Vagina (tissue), 2 donors: ENCODE results near the gene NFAM1. TPM values are rescaled to one million over a fixed set of nuclear protein-coding genes. Genes with fewer than 3 reads are reported as not detected.

Experiments
- DNase-seq, 2 donors: peaks; one replicate each; pipeline ENCODE4 v3.0.0-alpha.2; 2017; ENCODE audit errors: extremely low spot score in 2 of 2
- H3K27ac ChIP-seq: fragments of 200-600 bp; sonication (generic); one replicate; pipeline ENCODE4 v1.5.1; 2019
- H3K27me3 ChIP-seq: fragments of 200-600 bp; sonication (generic); one replicate; pipeline ENCODE4 v1.5.1; 2019
- H3K36me3 ChIP-seq, 2 donors: fragments of 200-600 bp; sonication (generic); one replicate each; pipeline ENCODE4 v1.5.1; 2017 to 2019
- H3K4me1 ChIP-seq: fragments of 200-600 bp; sonication (generic); one replicate; pipeline ENCODE4 v1.5.1; 2019
- H3K4me3 ChIP-seq, 2 donors: fragments of 200-600 bp; sonication (generic); 1 replicate in 1 of 2; 2 replicates in 1 of 2; pipeline ENCODE4 v1.5.1; 2016 to 2019
- H3K9me3 ChIP-seq: fragments of 200-600 bp; sonication (generic); one replicate; pipeline ENCODE4 v1.5.1; 2019
- POLR2A ChIP-seq, 2 donors: fragments of 450-650 bp; IDR thresholded peaks; one replicate each; pipeline ENCODE4 v1.6.1; 2017; ENCODE audit warnings: antibody characterized with exemption in 2 of 2, mild to moderate bottlenecking in 2 of 2, moderate library complexity in 2 of 2
- POLR2AphosphoS5 ChIP-seq, 2 donors: sonication (generic); formaldehyde crosslinking; IDR thresholded peaks; one replicate each; pipeline ENCODE4 v1.9.0; 2017; ENCODE audit warnings: antibody characterized with exemption in 2 of 2, mild to moderate bottlenecking in 2 of 2, low read depth in 1 of 2; ENCODE audit not compliant: insufficient read depth in 1 of 2
- intact Hi-C: fragments of 100-400 bp; cut with DNase I; formaldehyde crosslinking; loops from one replicate; pipeline ENCODE4 v1.15.1; 2023
- total RNA-seq: library from RNA; depleted of rRNA; stranded (reverse); fragments of >200 nt; gene quantifications from one replicate; pipeline ENCODE4 v1.2.3, GENCODE V29; 2016
- TF ChIP-seq, protein P1 (sequence below), 3 experiments: fragments of 450-650 bp in 2 of 3; fragments of 200-600 bp in 1 of 3; sonication (generic) in 1 of 3; IDR thresholded peaks; one replicate each; pipeline ENCODE4 v1.5.1; 2017 to 2019; ENCODE audit warnings: antibody characterized with exemption in 3 of 3, mild to moderate bottlenecking in 2 of 3, moderate library complexity in 2 of 3

NFAM1 gene
- total RNA-seq, 1 donor from 2014 or later: 1.7 TPM

- no peak for DNase-seq
- Histone ChIP-seq H3K27me3 (no peaks in the 10 kb centered on the region), H3K4me1 (no peaks in the 10 kb centered on the region), H3K27ac (no peak overlapping the region), H3K4me3 (no peak overlapping the region), H3K36me3 (no peaks in the 10 kb centered on the region), H3K9me3 (no peaks in the 10 kb centered on the region)
- TF ChIP-seq, protein P1, sequence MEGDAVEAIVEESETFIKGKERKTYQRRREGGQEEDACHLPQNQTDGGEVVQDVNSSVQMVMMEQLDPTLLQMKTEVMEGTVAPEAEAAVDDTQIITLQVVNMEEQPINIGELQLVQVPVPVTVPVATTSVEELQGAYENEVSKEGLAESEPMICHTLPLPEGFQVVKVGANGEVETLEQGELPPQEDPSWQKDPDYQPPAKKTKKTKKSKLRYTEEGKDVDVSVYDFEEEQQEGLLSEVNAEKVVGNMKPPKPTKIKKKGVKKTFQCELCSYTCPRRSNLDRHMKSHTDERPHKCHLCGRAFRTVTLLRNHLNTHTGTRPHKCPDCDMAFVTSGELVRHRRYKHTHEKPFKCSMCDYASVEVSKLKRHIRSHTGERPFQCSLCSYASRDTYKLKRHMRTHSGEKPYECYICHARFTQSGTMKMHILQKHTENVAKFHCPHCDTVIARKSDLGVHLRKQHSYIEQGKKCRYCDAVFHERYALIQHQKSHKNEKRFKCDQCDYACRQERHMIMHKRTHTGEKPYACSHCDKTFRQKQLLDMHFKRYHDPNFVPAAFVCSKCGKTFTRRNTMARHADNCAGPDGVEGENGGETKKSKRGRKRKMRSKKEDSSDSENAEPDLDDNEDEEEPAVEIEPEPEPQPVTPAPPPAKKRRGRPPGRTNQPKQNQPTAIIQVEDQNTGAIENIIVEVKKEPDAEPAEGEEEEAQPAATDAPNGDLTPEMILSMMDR (IDR thresholded peaks at IDR 0.05): no peak
- TF ChIP-seq POLR2A (IDR thresholded peaks at IDR 0.05) (no peak), POLR2AphosphoS5 (IDR thresholded peaks at IDR 0.05; ENCODE audit: insufficient read depth in 1 of 2, low read depth in 1 of 2) (no peak)
- intact Hi-C loops: no loop called here
These were observed 38.3 kb upstream of the NFAM1 start for GRCh38 chr22:42470366-42471082.

DNA sequence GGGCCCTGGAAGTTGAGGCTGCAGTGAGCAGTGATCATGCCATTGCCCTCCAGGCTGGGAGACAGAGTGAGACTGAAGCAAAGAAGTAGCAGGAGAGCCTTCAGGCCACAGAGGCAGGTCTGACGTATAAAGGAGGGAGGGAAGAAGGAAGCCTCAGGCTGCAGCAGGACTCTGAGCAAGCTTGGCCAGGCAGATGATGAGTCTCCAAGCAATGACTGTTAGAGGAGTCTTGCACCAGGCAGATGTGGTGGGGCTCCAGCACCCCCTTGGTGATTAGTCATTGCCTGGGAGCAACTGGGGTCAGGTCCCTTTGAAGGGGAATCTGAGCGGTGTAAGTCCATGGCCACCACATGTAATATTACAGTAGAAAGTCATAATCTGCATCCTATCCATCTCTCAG lies 36.6 kb upstream of the NFAM1 start:
- TF ChIP-seq POLR2AphosphoS5 (IDR thresholded peaks at IDR 0.05; ENCODE audit: insufficient read depth in 1 of 2, low read depth in 1 of 2): no peak
- no peak for TF ChIP-seq POLR2A (IDR thresholded peaks at IDR 0.05)
- TF ChIP-seq, protein P1 (IDR thresholded peaks at IDR 0.05): no peak
- no peak for DNase-seq
- no peak overlapping the region for H3K4me3 ChIP-seq
- intact Hi-C loops: no loop called here
- no peak overlapping the region for H3K27ac ChIP-seq
- no peaks in the 10 kb centered on the region for H3K27me3 ChIP-seq
- H3K4me1 ChIP-seq: no peaks in the 10 kb centered on the region
- no peaks in the 10 kb centered on the region for H3K9me3 ChIP-seq
- no peaks in the 10 kb centered on the region for H3K36me3 ChIP-seq

DNA sequence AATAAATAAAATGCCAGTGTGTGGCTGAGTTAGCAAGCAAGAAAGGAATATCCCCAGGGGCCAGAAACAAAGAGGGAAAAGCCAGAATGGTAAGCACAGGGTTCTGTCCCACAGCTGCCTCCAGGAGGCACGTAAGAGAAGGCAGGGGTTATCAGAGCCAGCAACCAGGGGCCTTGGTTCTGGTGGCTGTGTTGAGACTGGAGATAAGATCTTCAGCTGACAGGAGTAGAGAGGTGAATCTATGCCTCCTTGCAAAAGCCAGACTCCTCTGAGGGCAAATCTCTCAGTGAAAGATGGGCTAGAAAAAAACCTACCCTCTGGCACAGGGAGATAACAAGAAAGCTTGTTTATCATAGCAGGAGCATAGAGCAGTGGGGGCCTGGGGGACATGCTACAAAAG lies 29.8 kb upstream of the NFAM1 start:
- no peaks in the 10 kb centered on the region for H3K27me3 ChIP-seq
- no peaks in the 10 kb centered on the region for H3K4me1 ChIP-seq
- TF ChIP-seq, protein P1 (IDR thresholded peaks at IDR 0.05): no peak
- TF ChIP-seq POLR2AphosphoS5 (IDR thresholded peaks at IDR 0.05; ENCODE audit: insufficient read depth in 1 of 2, low read depth in 1 of 2) (no peak), POLR2A (IDR thresholded peaks at IDR 0.05) (no peak)
- intact Hi-C loops: no loop called here
- no peak for DNase-seq
- H3K36me3 ChIP-seq: no peaks in the 10 kb centered on the region
- no peak overlapping the region for H3K4me3 ChIP-seq
- no peak overlapping the region for H3K27ac ChIP-seq
- H3K9me3 ChIP-seq: no peaks in the 10 kb centered on the region

DNA sequence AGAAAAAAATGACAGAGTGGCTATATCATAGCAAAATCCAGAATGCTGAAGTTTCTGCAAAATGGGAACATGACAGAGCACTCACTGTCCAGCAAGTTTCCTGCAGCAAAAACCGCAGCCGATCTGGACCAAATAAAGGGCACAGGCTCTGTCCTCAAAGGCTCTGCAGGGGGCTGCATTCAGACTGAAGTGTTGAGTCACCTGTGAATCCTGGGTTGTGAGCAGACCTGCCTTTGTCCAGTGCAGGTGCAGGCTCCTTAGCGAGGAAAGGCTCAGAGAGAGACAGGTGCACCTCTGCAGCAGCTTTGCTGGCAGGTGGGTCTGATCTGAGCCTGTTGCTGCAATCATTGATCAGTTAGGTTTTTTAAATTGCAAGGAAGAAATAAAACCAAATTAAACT lies 29.3 kb upstream of the NFAM1 start:
- H3K27me3 ChIP-seq: no peaks in the 10 kb centered on the region

More for the DNA sequence above, 29.3 kb upstream of the NFAM1 start:
- H3K4me3 ChIP-seq: no peak overlapping the region
- H3K27ac ChIP-seq: no peak overlapping the region
- DNase-seq: no peak
- intact Hi-C loops: no loop called here
- H3K36me3 ChIP-seq: no peaks in the 10 kb centered on the region
- no peaks in the 10 kb centered on the region for H3K4me1 ChIP-seq
- H3K9me3 ChIP-seq: no peaks in the 10 kb centered on the region
- TF ChIP-seq POLR2A (IDR thresholded peaks at IDR 0.05) (no peak), POLR2AphosphoS5 (IDR thresholded peaks at IDR 0.05; ENCODE audit: insufficient read depth in 1 of 2, low read depth in 1 of 2) (no peak)
- TF ChIP-seq, protein P1 (IDR thresholded peaks at IDR 0.05): no peak
